GM15510 (cell line): Measurements from ENCODE around the gene TBL1XR1.

Experiments
- POLR2A ChIP-seq: IDR thresholded peaks from 3 replicates; pipeline ENCODE4 v1.6.1; 2011; ENCODE audit warnings: borderline replicate concordance; ENCODE audit not compliant: insufficient read length; ENCODE audit errors: extremely low read depth

Gene TBL1XR1

GRCh38 chr3:177069514-177070329, 127.6 kb downstream of the TBL1XR1 start:
- no peak for TF ChIP-seq POLR2A

- no peak for TF ChIP-seq POLR2A
Observed at GRCh38 chr3:177068967-177069366, 128.3 kb downstream of the TBL1XR1 start.

GRCh38 chr3:177066068-177066467, 131.2 kb downstream of the TBL1XR1 start:
- TF ChIP-seq POLR2A = no peak

- no peak for TF ChIP-seq POLR2A
Observed at GRCh38 chr3:177065285-177066033, 131.8 kb downstream of the TBL1XR1 start.

GRCh38 chr3:177062052-177062732, 135.1 kb downstream of the TBL1XR1 start:
- TF ChIP-seq POLR2A = no peak

- TF ChIP-seq POLR2A = no peak
Observed at GRCh38 chr3:177061369-177061768, 135.9 kb downstream of the TBL1XR1 start.

GRCh38 chr3:177060492-177060891, 136.8 kb downstream of the TBL1XR1 start:
- no peak for TF ChIP-seq POLR2A

- no peak for TF ChIP-seq POLR2A
Observed at GRCh38 chr3:177058648-177059047, 138.6 kb downstream of the TBL1XR1 start.

GRCh38 chr3:177057768-177058167, 139.5 kb downstream of the TBL1XR1 start:
- TF ChIP-seq POLR2A = no peak

- no peak for TF ChIP-seq POLR2A
Observed at GRCh38 chr3:177056927-177057326, 140.4 kb downstream of the TBL1XR1 start.

- no peak for TF ChIP-seq POLR2A
Observed at GRCh38 chr3:177055605-177056571, 141.4 kb downstream of the TBL1XR1 start.

GRCh38 chr3:177053107-177053506, 144.2 kb downstream of the TBL1XR1 start:
- no peak for TF ChIP-seq POLR2A

- TF ChIP-seq POLR2A = no peak
Observed at GRCh38 chr3:177051411-177051810, 145.9 kb downstream of the TBL1XR1 start.
